Kidney tubule cell (primary cell): ENCODE data around the gene NFKB2.

Source experiments
- DNase-seq: peaks from one replicate; pipeline ENCODE4 v3.0.0-alpha.2; 2018; ENCODE audit warnings: low spot score

The NFKB2 gene

DNA sequence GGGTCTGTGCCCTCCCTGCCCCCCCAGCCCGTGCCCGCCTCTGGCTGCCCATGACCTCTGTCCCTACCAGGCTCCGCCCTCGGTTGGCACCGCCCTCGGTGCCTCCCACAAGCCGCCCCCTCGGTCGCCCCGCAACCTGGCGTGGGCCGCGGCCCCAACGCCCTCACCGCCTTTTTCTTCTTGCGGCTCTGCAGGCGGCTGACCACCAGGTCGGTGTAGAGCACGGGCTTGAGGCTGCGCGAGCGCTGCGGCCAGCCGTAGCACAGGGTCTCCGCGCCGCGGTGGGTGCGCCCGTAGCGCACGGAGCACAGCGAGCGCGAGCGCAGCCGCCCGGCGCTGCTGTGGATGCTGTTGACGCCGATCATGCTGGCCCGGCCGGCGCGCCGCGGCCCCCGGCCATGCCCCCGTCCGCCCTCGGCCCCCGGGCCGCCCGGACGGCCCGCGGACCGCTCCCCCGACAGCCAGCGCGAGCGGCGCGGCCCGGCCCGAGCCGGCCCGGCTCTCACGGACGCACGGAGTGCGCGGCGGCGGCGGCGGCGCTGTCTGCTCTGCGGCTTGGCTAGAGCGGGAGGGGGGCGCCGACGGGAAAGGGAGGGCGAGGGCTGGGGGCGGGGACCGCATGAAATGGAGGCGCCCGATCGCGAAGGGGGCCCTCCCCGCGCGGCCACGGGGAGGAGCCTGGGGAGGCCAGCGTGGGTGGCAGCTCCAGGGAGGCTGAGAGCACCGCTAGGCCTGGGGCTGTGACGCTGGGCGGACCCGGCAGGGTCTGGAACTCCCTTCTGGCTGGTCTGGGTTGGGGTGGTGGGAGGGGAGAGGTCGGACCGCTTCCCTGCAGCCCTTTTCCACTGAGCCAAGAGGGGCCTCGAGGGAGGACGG, 13.5 kb downstream of the NFKB2 start:
- no peak for DNase-seq

DNA sequence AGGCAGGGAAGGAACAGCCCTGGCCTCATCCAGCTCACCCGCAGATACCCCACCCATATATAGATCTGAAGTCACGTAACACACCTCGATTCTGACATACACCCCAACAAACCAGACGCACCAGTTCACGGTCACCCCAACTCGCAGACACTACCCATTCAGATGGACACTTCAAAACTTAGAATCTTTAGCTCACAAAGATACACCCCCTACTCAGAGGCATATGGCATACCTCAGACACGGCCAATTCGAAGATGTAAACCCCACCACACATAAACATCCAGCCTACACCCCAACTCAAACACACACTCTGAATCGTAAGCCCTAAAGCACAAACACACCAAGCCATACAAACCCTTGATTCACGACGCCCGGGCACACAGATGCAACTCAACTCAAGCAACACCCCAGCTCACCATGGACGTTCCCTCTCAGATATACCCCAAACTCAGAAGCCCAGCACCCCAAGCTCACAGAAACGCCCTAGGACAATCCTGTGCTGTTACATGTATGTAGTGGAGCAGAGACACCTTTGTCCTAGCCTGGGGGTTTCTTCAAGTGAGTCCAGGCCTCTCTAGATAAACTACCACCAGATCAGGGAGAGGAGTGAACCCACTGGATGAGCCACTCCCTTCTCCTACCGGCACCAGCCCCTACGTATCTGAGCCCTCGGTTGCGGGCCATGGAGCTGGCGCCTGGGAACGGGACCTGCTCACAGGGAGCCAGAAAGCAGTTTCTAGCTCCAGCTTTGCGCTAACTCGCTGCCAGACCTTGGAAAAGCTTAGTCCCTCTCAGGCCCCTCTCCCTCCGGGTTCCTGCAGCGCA, 14.3 kb downstream of the NFKB2 start:
- no peak for DNase-seq

DNA sequence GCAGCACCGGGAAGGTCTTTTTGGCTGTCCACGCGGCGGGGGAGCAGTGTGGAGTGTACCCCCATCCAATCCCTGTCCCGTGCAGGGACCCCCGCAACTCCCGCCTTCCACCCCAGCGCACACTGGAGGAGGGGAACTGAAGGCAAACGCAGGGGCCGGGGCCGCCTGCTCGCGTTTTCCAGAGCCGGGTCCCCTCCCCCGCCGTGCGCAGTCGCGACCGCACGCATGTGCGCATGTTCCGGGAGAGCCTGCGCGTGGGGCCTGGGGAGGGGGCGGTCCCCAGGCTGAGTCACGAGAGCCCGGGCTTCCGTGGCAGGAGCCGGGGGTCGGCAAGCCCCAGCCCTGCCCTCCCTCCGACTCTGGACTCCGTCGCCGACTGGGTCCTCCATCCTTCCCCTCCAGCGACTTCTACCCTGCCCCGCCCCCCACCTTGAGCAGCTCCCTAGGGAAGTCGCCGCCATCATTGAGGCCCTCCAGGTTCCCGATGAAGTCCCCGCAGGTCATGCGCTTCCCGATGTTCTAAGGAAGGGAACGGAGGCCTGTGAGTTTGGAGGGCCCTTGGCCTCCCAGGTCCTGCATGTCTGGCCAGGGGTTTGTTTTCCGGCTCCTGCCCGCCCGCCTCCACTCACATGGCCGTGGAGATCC, 15.0 kb downstream of the NFKB2 start:
- no peak for DNase-seq

DNA sequence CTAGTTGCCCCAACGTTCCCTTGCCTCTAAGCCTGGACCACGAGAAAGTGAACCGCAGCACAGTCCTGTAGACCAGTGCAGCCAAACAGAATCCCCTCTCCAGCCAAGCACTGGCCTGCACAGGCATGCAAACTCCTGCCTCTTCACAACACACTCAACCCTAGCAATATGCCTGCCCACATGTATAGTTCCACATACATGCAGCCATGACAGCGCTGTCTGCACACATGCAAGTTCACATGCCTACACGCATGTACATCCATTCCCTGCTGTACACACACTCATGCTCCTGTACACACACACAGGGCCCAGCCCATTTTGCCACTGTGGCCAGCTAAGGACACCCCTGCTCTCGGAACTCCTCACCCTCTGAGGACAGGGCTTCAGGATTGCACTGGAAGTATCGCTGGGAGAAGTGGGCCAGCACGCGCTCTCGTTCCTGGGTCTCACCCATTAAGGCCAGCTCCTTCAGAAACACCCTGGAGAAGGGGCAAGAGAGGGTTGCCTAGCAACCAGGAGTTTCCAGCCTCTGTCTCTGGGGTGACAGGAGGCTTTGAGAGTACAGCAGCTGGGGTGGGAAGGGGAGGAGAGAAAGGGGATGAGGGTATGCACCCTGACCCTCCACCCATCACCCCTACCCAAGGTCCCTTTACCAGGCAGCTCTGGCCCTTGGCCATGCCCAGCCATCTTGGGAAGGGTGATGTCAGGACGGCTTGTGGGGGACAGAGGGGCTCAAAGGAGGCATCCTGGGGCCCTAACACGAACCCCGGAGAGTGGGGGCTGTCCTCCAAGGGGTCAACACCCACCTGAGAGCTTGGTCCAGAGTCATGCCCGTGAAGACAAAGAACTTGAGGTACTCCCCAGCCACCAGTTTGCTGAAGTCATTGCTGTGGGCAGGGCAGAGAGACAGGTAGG, 16.1 kb downstream of the NFKB2 start:
- DNase-seq = no peak

DNA sequence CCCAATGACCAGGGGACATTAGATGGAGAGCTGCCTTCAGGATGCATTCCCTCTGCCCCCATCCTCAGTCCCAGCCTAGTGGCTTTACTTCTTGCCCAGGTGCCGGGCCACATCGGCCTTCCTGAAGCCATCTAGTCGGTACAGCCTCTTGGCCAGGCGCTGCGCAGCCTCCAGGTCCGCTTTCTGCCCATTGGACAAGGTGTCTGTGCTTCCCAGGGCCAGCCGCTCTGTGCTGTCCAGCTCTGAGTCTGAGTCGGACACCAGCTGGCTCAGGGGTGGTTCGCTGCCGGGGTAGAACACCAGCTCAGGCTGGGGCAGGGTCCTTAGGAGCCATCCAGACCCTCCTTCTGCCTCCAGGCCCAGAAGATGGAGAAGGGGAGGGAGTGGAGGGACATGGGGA, 16.8 kb downstream of the NFKB2 start:
- no peak for DNase-seq

DNA sequence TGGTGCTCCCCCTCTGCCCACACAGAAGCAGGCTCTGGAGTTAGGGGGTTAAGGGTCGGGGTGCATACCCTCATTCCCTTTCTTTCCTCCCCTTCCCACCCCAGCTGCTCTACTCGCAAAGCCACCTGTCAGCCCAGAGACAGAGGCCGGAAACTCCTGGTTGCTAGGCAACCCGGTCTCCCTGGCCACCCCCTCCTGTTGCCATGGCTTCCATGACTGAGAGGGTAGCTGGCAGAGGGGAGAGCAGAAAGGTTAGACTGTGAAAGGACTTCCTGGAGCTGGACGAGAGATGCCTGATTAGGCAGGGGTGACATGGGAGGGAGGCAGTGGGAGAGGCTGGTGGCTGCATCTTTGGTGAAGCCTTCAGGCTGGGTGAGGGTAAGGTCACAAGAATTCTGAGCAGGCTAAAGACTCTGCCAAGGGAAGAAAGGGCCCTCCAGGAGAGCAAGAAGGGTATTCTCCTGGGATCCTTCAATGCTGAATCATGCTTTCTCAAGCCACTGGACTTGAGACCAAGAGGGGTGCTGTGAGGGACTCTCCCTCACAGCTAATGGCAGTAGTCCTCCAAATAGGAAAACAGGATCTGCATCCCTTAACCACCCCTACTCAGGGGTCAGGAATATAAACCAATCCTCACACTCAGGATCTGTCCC, 17.7 kb downstream of the NFKB2 start:
- DNase-seq = peak; percentile 80

DNA sequence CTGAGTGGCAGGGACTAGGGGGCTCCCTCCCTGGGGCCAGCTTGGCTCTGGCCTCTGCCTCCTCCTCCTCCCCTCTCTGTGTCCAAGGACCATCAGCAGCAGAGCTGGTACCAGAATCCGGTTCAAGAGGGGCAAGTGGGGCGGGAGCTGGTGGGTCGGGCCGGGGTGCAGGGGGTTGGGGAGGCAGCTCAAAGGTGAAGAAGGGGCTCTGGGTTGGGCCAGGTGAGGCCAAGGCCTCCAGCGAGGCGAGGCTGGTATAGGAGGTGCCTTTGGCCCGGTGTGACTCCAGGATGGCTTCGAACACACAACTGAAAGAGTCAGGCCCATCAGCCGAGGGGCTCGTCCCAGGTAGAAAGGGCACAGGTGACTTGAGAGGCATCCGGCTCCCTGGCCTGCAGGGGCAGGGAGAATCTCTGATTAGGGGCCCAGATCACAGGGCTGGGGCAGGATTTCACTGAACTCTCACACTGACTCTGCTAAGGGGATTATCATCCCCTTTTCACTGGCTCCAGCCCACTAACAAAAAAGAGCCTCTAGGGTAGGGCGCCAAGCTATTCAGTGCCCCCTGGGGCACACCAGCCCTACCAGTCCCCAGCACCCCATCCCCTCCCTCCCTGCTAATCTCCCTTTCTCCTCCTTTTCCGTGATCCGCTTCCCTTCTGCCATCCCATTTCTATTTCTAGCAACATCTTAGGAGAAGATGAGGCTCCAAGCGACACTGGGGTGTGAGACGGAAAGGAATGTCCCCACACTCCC, 18.5 kb downstream of the NFKB2 start:
- DNase-seq = no peak

DNA sequence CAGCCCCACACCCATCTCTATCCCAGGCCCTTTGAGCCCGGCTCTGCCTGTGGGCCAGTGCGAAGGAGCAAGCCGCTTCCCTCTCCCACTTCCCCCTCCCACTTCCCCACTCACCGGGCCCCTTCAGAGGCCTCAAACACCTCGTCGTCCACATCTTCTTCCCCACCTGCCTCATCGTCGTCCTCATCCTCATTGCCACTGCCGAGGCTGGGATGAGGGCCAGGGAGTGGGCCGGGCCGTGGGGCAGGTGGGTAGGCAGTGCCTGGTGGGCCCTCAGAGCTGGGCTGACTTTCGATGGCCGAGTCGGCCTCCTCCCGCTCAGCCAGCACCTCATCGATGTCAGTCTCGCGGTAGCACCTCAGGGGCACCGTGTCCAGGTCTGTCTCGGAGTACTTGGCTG, 19.2 kb downstream of the NFKB2 start:
- no peak for DNase-seq

DNA sequence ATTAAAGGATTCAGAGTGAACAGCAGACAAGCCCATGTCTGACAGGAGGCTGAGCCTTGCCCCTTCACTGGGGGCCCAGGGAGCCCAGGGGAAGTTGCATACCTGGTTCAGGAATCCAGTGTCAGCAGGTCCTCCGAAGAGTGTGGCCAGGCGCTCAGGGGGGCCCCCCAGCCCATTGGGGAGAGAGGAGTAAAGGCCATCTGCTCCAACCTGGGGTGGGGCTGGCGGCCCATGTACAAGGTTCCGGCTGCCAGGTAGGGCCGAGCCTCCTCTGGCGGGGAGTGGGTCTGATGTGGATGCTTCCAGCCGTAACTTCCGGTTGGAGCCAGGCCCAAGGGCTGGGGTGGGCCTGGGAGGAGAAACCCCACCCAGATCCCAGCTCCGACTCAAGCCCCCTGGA, 20.8 kb downstream of the NFKB2 start:
- no peak for DNase-seq

DNA sequence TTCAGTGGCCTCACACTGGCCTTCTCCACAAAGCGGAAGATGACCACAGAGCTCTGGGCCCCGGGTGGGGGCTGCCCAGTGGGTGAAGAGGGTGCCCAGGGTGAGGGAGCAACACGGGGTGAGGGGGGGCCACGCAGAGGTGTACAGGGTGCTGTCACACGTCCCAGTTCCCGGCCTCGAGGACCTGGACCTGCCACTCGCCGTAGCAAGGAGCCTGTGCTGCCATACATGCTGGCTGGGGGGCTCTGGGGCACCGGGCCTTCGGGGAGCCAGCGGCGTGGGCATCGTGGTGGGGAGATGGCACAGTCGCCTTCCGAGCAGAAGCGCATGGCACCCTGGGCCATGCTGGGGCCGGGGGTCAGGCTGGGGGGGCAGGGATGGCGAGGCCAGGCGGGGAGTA, 21.2 kb downstream of the NFKB2 start:
- DNase-seq = no peak

DNA sequence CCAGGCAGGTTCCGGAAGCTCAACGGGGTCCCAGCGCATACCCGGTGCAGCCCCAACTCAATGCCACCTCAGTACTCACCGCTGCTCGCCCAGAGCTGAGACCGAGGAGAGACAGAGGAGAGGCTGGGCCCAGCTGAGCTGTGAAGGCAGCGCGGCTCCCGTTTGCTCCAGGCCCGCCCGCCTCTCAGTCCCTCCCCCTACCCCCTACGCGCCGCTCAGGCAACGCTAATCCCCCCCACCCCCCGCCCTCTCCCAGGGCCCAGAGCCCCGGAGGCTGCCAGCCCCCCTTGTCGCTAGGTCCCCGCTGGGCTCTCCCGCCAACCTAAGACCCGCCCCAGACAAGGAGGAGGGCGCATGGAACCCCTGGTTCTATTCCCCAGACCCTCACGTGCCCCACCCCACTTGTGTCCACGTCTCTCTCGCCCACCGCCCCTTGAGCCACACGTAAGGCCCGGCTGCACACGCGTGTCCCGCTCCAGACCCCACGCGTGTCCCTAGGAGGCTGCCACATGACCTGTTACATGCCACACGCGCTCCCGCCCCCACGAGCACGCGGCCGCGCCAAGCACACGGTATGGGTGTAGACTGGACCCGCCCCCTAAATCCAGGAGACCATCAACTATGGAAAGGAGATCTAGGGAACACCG, 23.2 kb downstream of the NFKB2 start, which contains the start of gene PSD:
PSD (minus strand) TSS at position 164 of the 647 bp plus-strand sequence. CDS start 1,747 bp downstream, outside the sequence.
- no peak for DNase-seq

DNA sequence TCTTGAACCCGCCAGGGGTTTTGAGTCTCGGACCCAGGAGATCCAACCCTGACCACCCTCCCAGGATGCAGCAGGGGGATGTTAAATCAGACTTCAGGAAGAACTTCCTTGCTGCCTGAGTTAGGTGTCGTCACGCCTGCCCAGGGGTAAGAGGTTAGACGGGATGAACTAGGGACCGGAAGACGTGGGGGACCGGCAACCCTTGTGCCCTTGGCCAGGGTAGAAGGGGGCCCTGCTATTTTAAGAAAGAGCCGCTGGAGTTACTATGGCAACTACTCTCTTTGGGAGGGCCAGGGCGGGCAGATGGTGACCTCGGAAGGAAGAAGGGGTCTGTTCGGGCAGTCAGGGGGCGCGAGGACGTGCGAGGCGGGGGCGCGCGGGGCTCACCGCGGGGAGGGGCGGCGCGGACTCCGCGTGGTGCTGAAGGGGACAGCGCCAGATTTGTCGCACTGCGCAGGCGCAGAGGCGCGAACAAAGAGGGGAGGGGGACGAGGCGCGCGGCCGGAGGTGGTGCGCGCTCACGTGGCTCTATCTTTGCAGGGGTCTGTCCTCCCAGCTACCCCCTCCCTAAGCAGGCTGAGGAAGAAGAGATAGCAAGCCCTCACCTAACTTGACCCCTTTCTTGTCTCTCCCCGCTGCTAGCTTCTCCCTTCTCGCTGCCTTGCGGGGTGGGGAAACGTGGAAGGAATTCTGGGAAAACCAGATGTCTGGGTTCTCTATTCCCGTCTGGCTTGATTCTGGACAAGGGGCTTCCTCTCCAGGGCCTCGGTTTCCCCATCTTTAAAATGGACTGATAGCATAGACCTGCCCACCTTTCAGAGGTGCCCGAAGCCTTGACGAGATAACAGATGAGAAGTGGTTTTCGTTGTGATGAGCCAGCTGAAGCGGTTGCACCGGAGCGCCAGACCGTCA, 24.0 kb downstream of the NFKB2 start:
- DNase-seq = peak; percentile 35

DNA sequence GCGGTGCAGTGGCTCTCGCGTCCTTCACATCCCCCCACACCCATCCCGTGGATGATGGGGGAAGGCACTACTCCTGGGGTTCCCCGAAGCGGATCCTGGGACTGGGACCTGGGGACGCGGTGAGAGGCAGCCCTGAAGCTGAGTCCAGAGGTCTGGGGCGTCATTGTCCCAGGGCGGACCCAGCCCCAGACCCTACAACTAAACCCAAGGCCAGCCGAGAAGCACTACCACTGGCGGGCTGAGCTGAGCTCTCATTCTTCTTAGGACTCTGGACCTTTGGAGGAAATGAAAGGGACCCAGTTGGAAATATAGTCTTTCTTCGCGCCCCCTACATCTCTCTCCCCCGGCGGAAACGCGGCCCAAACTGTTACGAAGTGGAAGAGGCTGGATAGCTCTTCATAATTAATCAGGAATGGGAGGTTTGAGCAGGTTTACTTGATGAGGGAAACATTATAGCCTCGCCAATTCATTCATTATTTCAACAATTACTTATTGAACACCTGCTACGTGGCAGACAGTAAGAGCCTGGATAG, 24.7 kb downstream of the NFKB2 start:
- no peak for DNase-seq

DNA sequence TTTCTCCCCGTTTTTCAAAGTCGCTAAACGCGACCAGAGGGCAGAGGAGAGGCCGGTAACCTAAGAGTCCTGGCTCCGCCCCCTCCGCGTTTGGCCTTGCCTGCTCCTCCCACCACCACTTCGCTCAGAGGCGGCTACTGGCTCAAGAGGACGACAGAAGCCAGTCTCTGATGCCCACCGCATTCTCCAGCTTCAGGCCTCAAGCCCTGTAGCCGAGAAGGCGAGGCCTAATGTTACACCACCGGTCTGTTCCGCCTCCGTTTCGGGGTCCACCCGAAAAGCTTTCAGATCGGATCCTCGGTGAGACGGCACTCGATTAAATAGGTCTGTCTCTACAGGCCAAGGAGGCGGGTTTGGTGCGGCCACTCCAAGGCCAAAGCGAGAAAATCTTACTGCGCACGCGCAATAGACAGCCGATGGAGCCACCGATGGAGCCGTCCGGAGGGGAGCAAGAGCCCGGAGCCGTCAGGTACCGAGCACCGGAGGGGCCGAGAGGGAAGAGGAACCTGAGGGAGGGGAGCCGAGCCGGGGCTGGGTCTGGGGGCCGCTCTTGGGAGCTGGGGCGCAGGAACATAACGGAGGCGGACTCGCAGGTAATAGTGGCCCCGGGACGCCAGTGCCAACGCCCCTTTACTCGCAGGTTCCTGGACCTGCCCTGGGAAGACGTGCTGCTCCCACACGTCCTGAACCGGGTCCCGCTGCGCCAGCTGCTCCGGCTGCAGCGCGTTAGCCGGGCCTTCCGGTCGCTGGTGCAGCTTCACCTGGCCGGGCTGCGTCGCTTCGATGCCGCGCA, 25.4 kb downstream of the NFKB2 start, which contains the start of gene FBXL15:
FBXL15 (plus strand) TSS at position 123 of the 793 bp plus-strand sequence; CDS start at position 417, 294 bp downstream.
- DNase-seq = peak; percentile 96

DNA sequence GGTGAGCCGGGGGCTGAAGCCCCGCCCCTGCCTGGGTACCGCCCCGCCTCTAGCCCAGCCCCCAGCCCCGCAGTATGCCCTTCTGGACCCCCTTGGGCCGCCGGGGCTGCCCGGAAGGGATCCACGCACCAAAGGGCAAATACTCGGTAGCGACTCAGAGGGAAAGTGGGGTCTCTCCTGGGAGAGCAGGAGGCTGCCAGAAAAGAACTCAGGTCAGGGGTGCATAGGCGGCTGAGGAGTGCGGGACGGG, 25.9 kb downstream of the NFKB2 start:
- DNase-seq = no peak

DNA sequence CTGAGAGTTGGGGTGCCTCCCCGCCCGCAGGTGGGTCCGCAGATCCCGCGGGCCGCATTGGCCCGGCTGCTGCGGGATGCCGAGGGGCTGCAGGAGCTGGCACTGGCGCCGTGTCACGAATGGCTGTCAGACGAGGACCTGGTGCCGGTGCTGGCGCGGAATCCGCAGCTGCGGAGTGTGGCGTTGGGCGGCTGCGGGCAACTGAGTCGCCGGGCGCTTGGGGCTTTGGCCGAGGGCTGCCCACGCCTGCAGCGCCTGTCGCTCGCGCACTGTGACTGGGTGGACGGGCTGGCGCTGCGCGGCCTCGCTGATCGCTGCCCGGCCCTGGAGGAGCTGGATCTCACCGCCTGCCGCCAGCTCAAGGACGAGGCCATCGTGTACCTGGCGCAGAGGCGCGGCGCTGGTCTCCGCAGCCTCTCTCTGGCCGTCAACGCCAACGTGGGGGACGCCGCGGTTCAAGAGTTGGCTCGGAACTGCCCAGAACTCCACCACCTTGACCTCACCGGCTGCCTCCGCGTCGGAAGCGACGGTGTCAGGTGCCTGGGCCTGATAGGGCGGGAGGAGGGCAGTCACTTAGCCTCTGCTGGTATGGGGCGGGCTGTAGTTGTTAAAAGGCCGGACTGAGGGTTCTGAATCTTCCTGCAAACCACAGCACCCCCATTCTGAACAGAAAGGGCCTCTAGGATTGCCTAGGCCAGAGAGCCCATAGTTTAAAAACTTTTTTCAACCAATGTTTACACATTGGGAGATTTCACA, 26.4 kb downstream of the NFKB2 start:
- peak; percentile 60 for DNase-seq
